Measurements from ENCODE around the gene RREB1.

GRCh38 chr6:7268816-7269555, 161.2 kb downstream of the RREB1 start:
- TF ChIP-seq CTCF (IDR thresholded peaks at IDR 0.05) (no peak), POLR2A (IDR thresholded peaks at IDR 0.05) (no peak)

Data from transverse colon (tissue), 3 donors.